ENCODE measurements around the gene ARHGEF1.
"Not testable (repeated sequence)": the region's sequence is repeated elsewhere in the genome, so short reads cannot be mapped to it uniquely, and the experiment has no call there.

Gene ARHGEF1

DNA sequence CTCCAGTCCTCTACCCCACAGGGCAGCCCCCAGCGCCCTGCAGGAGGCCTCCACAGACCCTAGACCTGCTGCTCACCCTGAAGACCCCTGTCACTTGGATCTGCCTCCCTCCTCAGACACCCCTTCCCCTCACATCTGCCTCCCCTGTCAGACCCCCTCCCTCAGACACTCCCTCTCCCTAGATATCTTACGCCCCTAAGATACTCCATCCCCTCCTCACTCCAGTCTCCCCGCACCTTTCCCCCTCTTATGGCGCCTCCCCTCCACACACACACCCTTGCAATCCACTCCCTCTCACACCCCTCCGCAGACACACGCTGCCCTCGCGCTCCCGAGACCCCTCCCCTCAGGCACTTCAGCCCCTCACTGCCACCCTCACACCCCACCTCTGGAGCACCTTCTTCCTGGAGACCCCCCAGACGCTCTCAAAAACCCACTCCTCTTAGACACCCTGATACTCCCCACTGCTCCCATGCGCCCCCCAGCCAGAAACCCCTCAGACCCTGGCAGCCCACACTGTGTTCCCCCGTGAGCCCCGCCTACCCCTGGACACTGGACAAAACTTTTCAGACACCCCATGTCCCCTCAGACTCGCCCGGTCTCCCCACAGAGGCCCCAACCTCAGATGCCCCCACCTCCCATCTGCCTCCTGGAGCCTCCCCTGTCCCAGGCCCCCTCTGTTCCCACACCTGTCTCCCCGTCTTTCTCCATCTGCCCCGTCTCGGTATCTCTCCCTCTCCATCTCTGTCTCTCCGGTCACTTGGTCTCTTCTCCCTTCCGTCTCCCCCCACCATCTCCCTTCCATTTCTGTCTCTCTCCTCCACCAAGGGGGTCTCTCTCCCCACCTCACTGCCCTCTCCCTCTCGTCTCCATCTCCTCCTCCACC, 30.8 kb downstream of the ARHGEF1 start:
- no peak overlapping the region for H3K4me3 ChIP-seq (ENCODE audit: low read depth, low read length)
- DNase-seq (ENCODE audit: low read depth) = no peak

DNA sequence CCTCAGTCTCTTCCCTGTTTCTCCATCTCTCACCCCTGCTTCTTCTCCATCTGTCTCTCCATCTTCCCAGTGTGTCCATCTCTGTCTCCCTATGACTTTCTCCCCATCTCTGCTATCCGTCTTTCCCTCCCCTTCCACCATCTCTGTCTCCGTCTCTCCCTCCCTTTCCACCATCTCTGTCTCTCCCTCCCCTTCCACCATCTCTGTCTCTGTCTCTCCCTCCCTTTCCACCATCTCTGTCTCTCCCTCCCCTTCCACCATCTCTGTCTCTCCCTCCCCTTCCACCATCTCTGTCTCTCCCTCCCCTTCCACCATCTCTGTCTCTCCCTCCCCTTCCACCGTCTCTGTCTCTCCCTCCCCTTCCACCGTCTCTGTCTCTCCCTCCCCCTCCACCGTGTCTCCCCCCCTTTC, 31.4 kb downstream of the ARHGEF1 start:
- not testable (repeated sequence) for DNase-seq (ENCODE audit: low read depth); H3K4me3 ChIP-seq (ENCODE audit: low read depth, low read length)

DNA sequence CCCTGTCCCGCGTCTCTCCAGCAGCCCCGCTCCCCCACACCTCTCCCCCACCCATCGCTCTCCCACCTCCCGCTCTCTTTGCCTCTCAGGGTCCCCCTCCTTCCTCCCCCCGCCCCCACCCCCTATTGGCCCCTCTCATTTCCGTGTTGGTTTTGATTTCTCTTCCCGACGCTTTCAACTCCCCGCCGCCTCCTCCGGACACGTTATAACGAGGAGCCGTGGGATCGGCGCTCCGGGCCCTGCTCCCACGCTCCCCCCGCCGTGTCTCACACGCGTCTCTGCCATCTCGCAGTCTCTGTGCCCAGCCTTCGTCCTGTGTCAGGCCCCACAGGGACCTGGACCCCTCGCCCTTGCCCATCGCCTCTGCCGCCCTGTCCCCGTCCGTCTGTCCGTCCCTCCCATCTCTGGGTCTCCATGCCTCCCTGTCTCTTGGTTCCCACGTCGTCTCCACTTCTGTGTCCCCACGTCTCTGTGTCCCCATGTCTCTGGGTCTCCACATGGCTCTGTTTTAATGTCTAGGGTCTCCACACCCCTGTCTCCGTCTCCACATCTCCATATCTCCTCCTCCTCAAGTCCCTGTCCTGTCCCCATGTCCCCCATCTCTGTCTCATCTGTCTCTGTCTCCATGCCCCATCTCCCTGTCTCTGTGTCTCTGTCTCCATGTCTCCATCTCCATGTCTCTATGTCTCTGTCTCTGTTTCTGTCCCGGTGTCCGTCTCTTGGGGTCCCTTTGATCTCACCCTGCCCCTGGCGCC, 32.2 kb downstream of the ARHGEF1 start:
- DNase-seq (ENCODE audit: low read depth) = no peak
- H3K4me3 ChIP-seq (ENCODE audit: low read depth, low read length) = no peak overlapping the region

DNA sequence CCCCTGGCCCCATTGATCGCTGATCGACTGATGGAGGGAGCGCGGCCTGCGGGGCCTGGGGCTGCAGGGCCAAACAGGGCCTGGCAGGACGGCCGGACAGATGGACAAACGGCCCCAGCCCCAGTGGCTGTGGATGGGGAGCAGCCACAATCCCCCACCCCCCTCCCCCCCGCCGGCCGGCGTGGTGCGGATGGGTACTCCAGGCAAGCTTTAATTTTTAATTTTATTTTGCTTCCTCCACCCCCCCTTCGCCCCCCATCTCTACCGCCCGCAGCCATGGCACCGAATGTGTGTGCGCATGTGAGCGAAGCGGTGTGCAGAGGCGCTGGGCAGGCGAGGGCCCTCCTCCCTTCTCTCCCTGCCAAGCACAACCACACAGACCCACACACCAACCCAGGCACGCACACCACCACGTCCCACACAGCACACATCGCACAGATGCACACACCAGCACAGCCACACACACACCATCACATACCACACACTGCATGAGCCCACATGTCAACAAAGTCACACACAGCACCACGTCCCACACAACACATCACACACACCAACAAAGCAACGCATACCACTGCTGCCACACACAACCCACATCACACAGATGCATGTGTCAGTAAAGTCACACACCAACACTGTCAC, 32.9 kb downstream of the ARHGEF1 start:
- no peak for DNase-seq (ENCODE audit: low read depth)
- no peak overlapping the region for H3K4me3 ChIP-seq (ENCODE audit: low read depth, low read length)

DNA sequence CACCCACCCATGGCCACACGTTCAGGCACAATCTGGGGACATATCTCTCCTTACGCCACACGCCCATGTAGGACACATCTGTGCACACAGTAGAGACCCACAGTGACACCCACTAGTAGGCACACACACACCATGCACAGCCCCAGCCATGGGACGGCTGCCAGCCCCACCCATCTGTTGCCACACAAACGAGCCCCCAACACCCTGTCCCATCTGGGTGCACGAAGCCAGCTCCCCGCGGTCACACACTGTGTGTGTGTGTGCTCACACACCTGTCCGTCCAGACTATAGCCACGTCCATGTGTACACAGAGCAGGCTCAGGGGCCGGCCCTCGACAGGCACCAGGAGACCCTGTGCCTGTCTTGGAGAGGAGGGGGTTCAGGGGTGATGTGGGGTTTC, 34.7 kb downstream of the ARHGEF1 start:
- H3K4me3 ChIP-seq (ENCODE audit: low read depth, low read length) = no peak overlapping the region
- no peak for DNase-seq (ENCODE audit: low read depth)

DNA sequence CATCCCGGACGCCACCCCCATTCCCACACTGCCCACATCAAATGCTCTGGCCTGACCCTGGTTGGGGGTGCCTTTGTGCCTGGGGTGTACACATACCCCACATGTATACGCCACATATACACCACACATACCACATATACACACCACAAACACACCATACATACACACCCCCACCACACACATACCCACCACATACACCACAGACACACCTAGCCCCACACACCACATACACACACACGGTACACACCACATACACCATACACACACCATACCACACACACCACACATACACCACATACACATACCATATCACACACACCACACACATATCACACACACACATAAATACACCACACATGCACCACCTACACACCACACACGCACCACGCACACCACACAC, 35.1 kb downstream of the ARHGEF1 start:
- H3K4me3 ChIP-seq (ENCODE audit: low read depth, low read length) = no peak overlapping the region
- DNase-seq (ENCODE audit: low read depth) = no peak

DNA sequence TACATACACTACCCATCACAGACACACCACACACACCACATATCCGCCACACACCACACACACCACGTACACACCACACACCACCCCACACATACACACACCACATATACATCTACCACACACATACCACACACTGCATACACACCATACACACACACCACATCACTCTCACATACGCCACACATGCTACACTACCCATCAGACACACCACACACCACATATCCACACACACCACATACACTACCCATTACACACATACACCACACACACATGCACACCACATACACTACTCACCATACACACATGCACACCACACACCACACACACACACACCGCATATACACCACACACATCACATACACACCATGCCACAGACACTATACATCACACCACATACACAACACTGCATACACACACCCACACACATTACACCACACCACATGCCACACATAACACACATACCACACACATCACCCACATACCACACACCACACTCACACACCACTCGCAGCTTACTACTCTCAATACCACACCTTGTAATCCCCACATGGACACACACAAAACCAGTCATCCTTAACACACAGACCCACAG, 35.8 kb downstream of the ARHGEF1 start:
- H3K4me3 ChIP-seq (ENCODE audit: low read depth, low read length) = no peak overlapping the region

DNA sequence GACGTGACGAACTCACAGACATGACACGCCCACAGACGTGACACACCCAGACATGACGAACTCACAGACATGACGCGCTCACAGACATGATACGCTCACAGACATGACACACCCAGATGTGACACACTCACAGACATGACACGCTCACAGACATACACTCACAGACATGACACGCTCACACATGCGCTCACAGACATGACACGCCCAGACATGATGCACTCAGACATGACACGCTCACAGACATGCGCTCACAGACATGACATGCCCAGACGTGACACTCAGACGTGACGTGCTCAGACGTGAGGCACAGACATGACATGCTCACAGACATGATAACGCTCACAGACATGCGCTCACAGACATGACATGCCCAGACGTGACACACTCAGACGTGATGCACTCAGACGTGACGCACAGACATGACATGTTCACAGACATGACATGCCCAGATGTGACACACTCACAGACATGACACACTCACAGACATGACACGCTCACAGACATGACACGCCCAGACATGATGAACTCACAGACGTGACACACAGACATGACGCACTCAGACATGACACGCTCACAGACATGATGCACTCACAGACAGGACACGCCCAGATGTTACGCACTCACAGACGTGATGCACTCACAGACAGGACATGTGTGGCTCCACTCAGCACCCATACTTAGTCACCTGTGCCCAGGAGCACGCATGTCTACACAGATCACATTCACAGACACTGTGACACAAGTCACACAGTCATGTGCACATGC, 37.1 kb downstream of the ARHGEF1 start:
- H3K4me3 ChIP-seq (ENCODE audit: low read depth, low read length) = no peak overlapping the region

More for the DNA sequence above, 35.8 kb downstream of the ARHGEF1 start:
- DNase-seq (ENCODE audit: low read depth) = no peak

DNA sequence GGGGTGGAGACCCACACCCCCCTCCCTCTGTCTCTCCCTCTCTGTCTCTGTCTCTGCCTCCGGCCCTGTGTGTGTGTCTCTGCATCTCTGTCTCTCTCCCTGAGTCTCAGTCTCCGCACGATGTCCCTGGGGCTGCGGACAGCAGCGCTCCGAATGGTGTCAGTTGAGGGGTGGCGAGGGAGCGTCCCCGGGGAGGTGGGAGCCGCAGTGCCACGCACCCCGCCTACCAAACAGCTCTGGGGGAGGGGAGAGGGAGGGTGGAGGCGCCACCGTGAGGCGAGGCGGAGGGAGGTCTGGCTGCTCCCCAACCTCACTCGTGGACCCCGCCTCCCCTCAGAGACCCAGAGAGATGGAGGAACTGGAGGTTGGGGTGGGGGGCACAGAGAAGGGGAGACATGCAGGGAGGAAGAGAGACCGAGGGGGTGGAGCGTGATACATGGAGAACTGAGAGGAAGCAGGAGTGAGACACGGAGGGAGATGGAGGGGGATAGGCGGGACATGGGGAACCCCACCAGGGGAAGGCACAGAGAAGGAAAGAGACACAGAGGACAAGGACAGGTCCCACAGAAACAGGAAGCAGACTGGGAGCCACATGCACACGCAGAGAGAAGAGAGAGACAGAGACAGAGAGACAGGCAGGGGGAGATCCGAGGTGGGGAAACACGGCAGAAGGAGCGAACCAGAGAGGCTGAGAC, 38.0 kb downstream of the ARHGEF1 start:
- no peak for DNase-seq (ENCODE audit: low read depth)
- no peak overlapping the region for H3K4me3 ChIP-seq (ENCODE audit: low read depth, low read length)

More for the DNA sequence above, 37.1 kb downstream of the ARHGEF1 start:
- no peak for DNase-seq (ENCODE audit: low read depth)

DNA sequence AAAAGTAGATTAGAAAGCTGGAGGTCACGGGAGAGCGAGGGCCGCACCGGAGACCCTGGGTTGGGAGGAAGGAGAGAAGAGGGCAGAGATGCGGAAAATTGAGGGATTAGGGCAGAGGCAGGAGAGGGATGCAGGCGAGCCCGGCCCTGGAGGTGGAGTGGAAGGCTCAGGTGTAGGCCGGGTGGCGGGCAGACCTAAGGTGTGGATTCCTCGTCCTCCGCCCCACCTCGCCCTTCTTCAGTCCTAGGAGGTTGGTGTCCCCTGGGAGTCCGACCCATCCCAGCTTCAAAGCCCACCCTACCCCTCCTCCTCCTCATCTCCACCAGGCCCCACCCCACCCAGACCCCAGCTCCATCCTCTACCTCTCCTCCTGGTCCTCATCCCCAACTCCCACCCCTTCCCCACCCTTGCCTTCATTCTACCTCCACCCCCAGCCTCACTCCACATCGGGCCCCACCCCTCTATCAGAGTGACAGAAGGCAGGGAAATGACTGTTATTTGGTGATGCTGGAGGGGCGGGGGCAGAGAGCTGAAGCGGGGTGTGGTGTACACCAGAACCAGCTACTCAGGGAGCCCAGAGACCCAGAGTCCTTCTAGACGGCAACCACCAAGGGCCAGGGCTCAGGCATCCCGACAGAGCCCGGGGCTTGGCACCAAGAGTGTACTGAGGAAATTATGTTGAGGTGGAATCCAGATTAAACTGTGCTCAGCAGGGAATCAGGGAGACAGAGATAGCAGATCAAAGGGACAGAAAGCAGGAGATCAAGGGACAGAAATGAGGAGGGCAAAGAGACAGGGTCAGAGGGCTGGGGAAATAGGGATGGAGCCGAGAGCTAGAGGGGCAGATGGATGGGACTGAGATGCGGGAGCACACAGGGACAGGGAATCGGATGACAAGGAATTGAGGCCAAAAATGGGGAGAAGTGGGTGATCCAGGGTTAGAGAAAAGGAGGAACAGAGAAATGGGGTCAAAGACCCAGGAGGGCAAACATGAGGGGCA, 38.9 kb downstream of the ARHGEF1 start:
- no peak for DNase-seq (ENCODE audit: low read depth)
- H3K4me3 ChIP-seq (ENCODE audit: low read depth, low read length) = no peak overlapping the region

DNA sequence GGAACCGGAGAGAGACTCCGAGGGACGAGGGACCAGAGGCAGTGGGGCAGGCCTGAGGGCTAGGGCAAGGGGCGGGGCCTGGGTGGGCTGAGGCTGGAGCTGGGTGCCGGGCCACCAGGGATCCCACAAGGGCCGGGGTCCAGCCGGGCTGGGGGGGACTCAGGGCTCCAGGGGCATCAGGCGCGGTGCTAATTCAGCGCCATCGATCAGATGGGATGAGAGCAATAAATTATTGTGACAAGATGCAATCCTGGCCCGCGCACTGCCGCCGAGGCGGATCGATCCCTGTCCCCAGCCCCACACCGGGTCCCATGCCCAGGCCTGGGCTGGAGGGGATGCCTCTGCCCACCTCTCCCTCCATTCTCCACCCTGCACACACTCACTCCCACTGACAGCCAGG, 39.6 kb downstream of the ARHGEF1 start:
- DNase-seq (ENCODE audit: low read depth) = no peak
- no peak overlapping the region for H3K4me3 ChIP-seq (ENCODE audit: low read depth, low read length)

DNA sequence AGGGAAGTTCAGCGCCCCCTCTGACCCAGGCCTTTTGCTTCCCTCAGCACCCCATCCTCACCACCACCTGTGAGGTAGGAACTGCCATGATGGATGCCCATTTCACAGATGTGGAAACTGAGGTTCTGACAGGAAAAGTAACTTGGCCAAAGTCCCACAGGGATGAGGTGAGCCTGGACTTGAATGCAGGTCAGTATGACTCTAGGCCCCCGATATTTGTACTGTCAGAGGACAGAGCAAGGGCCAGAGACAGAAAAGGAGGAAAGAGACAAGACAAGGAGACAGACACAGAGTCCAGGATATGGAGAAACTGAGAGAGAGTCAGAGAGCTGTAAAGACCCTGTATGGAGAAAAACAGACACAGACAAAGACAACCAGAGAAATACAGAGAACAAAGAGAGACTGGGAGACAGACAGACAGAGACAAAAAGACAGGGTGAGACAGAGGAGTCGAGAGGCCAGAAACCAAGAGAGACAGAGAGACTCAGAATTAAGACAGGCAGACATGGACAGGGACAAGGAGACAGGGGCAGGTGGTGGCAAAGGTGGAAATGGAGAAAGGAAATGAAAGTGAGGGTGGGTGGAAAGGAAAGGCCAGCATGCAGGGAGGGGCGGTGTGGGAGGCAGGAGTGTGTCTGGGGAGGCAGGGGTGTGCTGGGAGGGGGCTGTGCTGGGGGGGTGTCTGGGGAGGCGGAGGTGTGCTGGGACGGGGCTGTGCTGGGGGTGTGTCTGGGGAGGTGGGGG, 40.2 kb downstream of the ARHGEF1 start:
- no peak overlapping the region for H3K4me3 ChIP-seq (ENCODE audit: low read depth, low read length)
- DNase-seq (ENCODE audit: low read depth) = no peak

DNA sequence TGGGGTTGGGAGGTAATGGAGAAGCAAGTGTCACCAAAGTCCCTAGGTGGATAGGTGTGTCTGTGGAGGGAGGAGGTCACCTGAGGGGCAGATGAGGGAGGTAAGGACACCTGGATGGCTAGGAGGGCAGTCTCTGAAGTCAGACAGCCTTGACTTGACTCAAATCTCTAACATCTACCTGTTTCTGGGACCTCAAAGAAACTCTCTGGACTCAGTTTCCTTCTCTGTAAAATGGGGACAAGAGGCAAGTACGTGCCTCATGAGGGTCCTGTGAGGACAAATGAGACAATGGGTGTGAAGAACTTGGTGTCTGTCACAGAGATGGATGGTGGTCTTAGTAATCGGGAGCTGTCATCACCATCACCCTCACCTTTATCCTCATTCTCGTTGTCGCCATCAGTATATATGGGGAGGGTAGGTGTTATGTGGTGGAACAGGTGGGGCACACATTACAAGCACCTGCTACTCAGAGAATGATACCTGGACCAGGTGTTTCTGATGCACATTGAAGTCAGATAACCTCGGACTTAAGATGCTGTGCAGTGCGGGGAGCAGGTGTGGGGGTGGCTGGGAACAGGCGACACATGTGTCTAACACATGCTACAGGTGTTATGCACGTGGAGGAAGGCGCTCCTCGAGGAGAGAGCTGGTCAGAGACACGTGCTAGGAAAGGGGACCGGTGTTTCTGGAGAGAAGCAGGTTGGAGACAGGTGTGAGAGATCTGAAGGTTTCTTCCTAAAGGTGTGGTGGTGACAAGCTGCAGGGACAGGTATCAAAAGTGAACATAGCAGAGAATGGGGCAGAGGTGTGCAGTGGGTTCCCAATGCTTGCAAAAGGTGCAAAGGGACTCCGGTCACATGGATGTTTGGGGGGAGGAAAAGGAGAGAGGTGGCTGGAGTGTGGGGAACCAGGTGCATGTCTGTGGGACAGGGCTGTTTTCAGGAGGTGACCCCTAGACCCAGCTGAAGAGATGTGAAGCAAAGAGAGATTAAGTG, 41.5 kb downstream of the ARHGEF1 start:
- no peak overlapping the region for H3K4me3 ChIP-seq (ENCODE audit: low read depth, low read length)
- no peak for DNase-seq (ENCODE audit: low read depth)

DNA sequence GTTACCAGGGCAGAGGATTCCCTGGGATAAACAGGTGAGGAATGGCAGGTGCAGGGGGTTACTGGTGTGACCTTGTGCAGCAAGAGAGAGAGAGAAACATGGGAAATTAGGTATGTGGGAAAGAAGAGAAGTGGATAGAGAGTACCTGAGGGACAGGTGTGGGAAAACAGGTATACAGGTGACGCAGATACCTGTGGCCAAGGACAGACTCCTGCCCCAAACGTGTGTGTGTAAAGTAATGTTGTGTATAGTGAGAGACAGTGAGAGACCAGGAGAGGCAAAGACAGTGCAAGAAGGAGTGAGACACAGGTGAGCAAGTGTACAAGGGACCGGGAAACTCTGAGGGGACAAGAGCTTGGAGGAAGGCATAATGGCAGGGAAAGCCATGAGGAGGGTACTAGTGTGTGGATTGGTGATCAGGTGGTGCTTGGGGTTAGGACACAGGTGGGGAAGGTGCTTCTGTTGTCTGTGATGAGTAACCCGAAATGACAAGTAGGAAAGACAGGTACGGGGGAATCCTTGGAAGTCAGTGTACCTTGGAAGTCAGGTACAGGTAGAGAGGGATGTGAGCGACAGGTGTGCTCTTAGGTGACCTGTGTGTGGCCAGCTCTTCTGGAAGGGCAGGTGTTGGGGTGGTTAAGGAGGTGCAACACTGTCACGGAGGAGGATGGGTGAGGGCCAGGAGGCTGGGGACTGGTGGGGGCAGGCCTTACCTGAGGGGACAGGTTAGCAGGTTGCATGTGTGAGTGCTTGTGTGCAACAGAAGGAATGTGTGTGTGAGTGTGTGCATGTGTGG, 42.4 kb downstream of the ARHGEF1 start:
- H3K4me3 ChIP-seq (ENCODE audit: low read depth, low read length) = no peak overlapping the region
- DNase-seq (ENCODE audit: low read depth) = no peak

Measured in skeletal muscle cell (primary cell).